ENCODE data around the gene GUF1.
"Not testable (repeated sequence)": the region's sequence is repeated elsewhere in the genome, so short reads cannot be mapped to it uniquely, and the experiment has no call there.

Gene GUF1

DNA sequence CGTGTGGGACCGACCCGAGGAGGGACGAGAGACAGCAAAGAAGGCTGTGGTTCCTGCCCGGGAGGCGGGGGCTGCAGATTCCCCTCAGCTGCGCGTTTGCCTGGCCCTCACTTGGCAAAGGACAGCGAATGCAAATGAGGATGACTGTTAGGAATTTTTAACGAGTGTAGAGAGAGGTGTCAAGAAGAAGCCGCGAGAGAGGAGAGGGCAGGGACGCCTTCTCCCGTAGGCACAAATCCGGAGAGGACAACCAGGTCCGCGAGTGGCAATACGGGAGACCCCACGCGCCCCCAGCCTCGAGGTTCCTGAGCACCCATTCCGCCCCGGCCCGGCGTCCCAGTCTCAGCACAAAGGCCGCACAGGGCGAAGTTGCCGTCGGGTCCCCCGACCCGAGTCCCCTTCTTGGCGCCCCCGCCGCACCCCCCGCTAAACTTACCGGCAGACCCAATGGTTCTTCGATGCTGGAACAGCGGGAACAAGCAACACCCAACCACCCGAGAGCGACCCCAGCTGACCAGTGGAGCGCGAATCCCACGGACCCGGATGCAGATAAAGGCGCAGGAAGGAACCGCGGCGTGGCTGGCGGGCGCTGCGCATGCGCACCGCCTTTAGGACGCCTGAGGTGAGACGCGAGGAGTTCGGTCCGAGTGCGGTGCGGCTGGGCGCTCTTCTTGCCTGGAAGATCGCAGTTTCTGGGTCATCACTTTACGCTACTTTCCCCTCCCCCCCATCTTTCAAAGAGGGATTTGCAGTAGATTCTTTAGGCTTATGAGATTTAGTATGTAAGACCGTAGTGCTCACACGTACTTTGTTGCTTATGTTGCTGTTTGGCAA, 48.0 kb downstream of the GUF1 start, which contains the start of gene GNPDA2:
Gene GNPDA2 (minus strand): TSS at position 519 of the 834 bp plus-strand sequence. CDS start 4,349 bp downstream, outside the sequence.
- TF ChIP-seq CTCF (IDR thresholded peaks at IDR 0.05) = no peak
- Histone ChIP-seq H3K27ac (peak within 1 kb of the TSS; percentile 76), H3K9ac (peak within 1 kb of the TSS; percentile 8), H3K36me3 (ENCODE audit: control insufficient read depth, insufficient read depth, low read length) (no peaks in the 10 kb centered on the region), H3K27me3 (ENCODE audit: control insufficient read depth, insufficient read depth, low read length) (no peaks in the 10 kb centered on the region), H3K9me3 (ENCODE audit: control insufficient read depth, low read length) (no peaks in the 10 kb centered on the region), H3K4me2 (ENCODE audit: low read length) (peak within 1 kb of the TSS; percentile 42), H3K4me1 (no peaks in the 10 kb centered on the region), H3K79me2 (no peaks in the 10 kb centered on the region), H2AFZ (peak within 1 kb of the TSS; percentile 84), H3K4me3 (ENCODE audit: low read depth, low read length) (peak within 1 kb of the TSS; percentile 89)

DNA sequence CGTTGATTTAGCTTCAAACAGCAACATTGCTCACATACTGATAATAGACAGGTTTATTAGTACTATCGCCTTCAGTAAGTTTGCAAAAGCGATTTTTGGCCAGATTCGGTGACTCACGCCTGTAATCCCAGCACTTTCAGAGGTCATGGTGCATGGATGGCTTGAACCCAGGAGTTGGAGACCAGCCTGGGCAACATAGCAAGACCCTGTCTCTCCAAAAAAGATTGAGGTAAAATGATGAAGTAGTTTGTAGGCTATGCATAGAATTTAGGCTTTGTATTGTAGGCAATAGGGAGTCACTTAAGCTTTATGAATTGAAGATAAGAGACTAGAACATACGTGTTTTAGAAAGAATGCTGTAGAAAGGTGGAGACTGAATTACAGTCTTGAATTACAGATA, 49.3 kb downstream of the GUF1 start:
- H3K4me3 ChIP-seq (ENCODE audit: low read depth, low read length) = no peak overlapping the region
- H3K4me1 ChIP-seq = no peaks in the 10 kb centered on the region
- H3K36me3 ChIP-seq (ENCODE audit: control insufficient read depth, insufficient read depth, low read length) = no peaks in the 10 kb centered on the region
- no peak overlapping the region for H3K27ac ChIP-seq
- no peaks in the 10 kb centered on the region for H3K79me2 ChIP-seq
- peak overlapping the region; percentile 12 for H2AFZ ChIP-seq
- H3K9ac ChIP-seq = no peak overlapping the region
- H3K27me3 ChIP-seq (ENCODE audit: control insufficient read depth, insufficient read depth, low read length) = no peaks in the 10 kb centered on the region
- H3K4me2 ChIP-seq (ENCODE audit: low read length) = no peak overlapping the region
- no peaks in the 10 kb centered on the region for H3K9me3 ChIP-seq (ENCODE audit: control insufficient read depth, low read length)
- no peak for TF ChIP-seq CTCF (IDR thresholded peaks at IDR 0.05)

GRCh38 chr4:44728694-44729093, 50.5 kb downstream of the GUF1 start:
- not testable (repeated sequence) for H3K4me2 ChIP-seq (ENCODE audit: low read length); H3K4me3 ChIP-seq (ENCODE audit: low read depth, low read length); H3K27me3 ChIP-seq (ENCODE audit: control insufficient read depth, insufficient read depth, low read length); H3K27ac ChIP-seq; H2AFZ ChIP-seq; H3K36me3 ChIP-seq (ENCODE audit: control insufficient read depth, insufficient read depth, low read length); H3K9ac ChIP-seq; H3K79me2 ChIP-seq; H3K9me3 ChIP-seq (ENCODE audit: control insufficient read depth, low read length); H3K4me1 ChIP-seq

DNA sequence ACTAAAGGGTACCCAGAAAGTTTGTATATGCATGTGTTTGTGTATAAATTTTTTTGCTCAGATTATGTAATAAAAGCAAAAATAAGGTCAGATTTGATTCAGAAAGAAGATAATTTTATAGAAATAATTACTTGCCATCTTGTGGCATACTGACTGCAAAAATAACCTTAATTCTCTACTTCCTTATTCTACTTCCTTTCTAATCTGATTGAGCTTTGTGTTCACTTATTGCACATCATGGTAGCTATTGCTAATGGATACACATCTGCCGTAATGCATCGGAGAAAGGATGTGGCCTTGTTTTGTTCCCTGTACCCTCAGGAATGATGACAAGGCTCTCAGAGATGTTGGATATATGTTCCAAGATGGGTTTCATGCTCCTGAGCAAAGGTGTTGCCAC, 58.7 kb downstream of the GUF1 start:
- Histone ChIP-seq H3K4me3 (ENCODE audit: low read depth, low read length) (no peak overlapping the region), H3K27me3 (ENCODE audit: control insufficient read depth, insufficient read depth, low read length) (no peaks in the 10 kb centered on the region), H3K27ac (no peak overlapping the region), H3K79me2 (no peaks in the 10 kb centered on the region), H3K4me2 (ENCODE audit: low read length) (no peak overlapping the region), H3K4me1 (no peaks in the 10 kb centered on the region), H3K9ac (no peak overlapping the region), H3K9me3 (ENCODE audit: control insufficient read depth, low read length) (no peaks in the 10 kb centered on the region), H2AFZ (no peak overlapping the region), H3K36me3 (ENCODE audit: control insufficient read depth, insufficient read depth, low read length) (no peaks in the 10 kb centered on the region)
- no peak for TF ChIP-seq CTCF (IDR thresholded peaks at IDR 0.05)

DNA sequence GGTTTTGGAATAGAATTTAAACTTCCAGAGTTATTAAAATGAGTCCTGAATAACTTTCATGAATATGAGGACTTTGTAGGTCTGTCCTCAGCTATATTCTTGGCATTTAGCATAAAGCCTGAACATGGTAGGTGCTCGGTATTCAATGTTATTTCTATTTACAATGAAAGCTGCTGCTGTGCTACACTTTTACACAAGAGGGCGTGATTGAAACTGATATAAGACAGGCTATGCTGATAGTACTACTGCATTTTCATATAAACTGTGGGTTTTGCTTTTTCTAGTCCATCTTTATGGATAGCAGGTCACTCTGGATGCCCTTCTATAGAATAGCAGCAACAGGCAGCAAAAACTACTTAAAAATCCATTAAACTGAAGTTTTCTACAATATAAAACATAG, 60.4 kb downstream of the GUF1 start:
- TF ChIP-seq CTCF (IDR thresholded peaks at IDR 0.05) = no peak
- no peaks in the 10 kb centered on the region for H3K36me3 ChIP-seq (ENCODE audit: control insufficient read depth, insufficient read depth, low read length)
- no peaks in the 10 kb centered on the region for H3K9me3 ChIP-seq (ENCODE audit: control insufficient read depth, low read length)
- no peaks in the 10 kb centered on the region for H3K4me1 ChIP-seq
- no peak overlapping the region for H2AFZ ChIP-seq
- H3K4me2 ChIP-seq (ENCODE audit: low read length) = no peak overlapping the region
- no peaks in the 10 kb centered on the region for H3K79me2 ChIP-seq
- no peaks in the 10 kb centered on the region for H3K27me3 ChIP-seq (ENCODE audit: control insufficient read depth, insufficient read depth, low read length)
- no peak overlapping the region for H3K9ac ChIP-seq
- H3K4me3 ChIP-seq (ENCODE audit: low read depth, low read length) = no peak overlapping the region
- H3K27ac ChIP-seq = no peak overlapping the region

Data from parathyroid adenoma (tissue), 2 donors.